Keratinocyte (primary cell): ENCODE data around the gene ARHGAP5.

Source experiments
- EZH2 ChIP-seq: IDR thresholded peaks from one replicate; pipeline ENCODE4 v1.6.1; 2012; ENCODE audit warnings: inconsistent platforms, mild to moderate bottlenecking, low read length, moderate library complexity
- TF ChIP-seq, protein P1 (sequence below), 3 experiments: IDR thresholded peaks in 1 of 3; conservative IDR thresholded peaks in 1 of 3; optimal IDR thresholded peaks in 1 of 3; 2 replicates in 2 of 3; 3 replicates in 1 of 3; pipeline versions ENCODE3 to v1.5.1; 2011; ENCODE audit warnings: low read length in 3 of 3, mild to moderate bottlenecking in 3 of 3, moderate library complexity in 2 of 3, control low read depth in 1 of 3, inconsistent platforms in 1 of 3; ENCODE audit not compliant: insufficient read depth in 2 of 3; ENCODE audit errors: extremely low read depth in 1 of 3

DNA sequence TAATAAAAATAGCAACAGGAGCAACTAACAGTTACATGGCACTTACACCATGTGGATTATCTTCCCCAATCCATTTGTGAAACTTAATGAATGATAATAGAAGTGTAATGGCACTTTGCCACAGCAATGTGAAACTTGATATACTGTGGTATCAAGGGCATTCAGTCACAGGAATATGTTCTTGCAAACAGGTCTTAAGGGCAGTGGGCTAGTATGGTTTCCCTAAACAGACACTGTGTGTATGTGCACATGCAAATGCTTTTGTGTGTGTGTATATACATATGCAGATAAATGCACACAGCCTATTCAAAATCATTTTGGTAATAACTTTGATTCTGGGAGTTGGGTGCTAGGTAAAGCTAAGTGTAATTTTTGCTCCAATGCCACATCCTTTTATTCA lies 26.2 kb upstream of the ARHGAP5 start:
- TF ChIP-seq, protein P1, sequence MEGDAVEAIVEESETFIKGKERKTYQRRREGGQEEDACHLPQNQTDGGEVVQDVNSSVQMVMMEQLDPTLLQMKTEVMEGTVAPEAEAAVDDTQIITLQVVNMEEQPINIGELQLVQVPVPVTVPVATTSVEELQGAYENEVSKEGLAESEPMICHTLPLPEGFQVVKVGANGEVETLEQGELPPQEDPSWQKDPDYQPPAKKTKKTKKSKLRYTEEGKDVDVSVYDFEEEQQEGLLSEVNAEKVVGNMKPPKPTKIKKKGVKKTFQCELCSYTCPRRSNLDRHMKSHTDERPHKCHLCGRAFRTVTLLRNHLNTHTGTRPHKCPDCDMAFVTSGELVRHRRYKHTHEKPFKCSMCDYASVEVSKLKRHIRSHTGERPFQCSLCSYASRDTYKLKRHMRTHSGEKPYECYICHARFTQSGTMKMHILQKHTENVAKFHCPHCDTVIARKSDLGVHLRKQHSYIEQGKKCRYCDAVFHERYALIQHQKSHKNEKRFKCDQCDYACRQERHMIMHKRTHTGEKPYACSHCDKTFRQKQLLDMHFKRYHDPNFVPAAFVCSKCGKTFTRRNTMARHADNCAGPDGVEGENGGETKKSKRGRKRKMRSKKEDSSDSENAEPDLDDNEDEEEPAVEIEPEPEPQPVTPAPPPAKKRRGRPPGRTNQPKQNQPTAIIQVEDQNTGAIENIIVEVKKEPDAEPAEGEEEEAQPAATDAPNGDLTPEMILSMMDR (optimal IDR thresholded peaks at IDR 0.05 in 1 of 3, IDR thresholded peaks at IDR 0.05 in 1 of 3, conservative IDR thresholded peaks at IDR 0.05 in 1 of 3; ENCODE audit: extremely low read depth in 1 of 3, insufficient read depth in 2 of 3, low read length in 3 of 3) = no peak
- no peak for TF ChIP-seq EZH2
